ENCODE data around the gene TTC34.

- no peak for TF ChIP-seq CTCF (conservative IDR thresholded peaks at IDR 0.05; ENCODE audit: low read length)
- TF ChIP-seq EZH2phosphoT487 (IDR thresholded peaks at IDR 0.05; ENCODE audit: borderline replicate concordance): no peak
Measured at GRCh38 chr1:2632051-2632430, 169.5 kb downstream of the TTC34 start.

All from Loucy (cell line).